Activated naive CD4-positive, alpha-beta T cell treated with Interleukin-2 at 50 U/mL for 16 hours (primary cell): ENCODE data around the gene ANKS1B.

Experiments used
- DNase-seq: peaks from one replicate; pipeline ENCODE4 v3.0.0-alpha.2; 2020

ANKS1B gene

GRCh38 chr12:99959549-99960170, 25.1 kb downstream of the ANKS1B start:
- no peak for DNase-seq

GRCh38 chr12:99957866-99958466, 26.8 kb downstream of the ANKS1B start:
- no peak for DNase-seq

GRCh38 chr12:99954724-99955123, 30.0 kb downstream of the ANKS1B start:
- no peak for DNase-seq

GRCh38 chr12:99948370-99948769, 36.4 kb downstream of the ANKS1B start:
- no peak for DNase-seq

GRCh38 chr12:99946131-99946530, 38.6 kb downstream of the ANKS1B start:
- DNase-seq: no peak

GRCh38 chr12:99935608-99936007, 49.1 kb downstream of the ANKS1B start:
- DNase-seq: no peak

GRCh38 chr12:99926511-99927169, 58.1 kb downstream of the ANKS1B start:
- no peak for DNase-seq

GRCh38 chr12:99920353-99920960, 64.3 kb downstream of the ANKS1B start:
- DNase-seq: no peak

- DNase-seq: no peak
Observed at GRCh38 chr12:99917711-99918402, 66.9 kb downstream of the ANKS1B start.

GRCh38 chr12:99916555-99916954, 68.2 kb downstream of the ANKS1B start:
- no peak for DNase-seq

GRCh38 chr12:99915251-99916082, 69.3 kb downstream of the ANKS1B start:
- DNase-seq: no peak

GRCh38 chr12:99914206-99914605, 70.5 kb downstream of the ANKS1B start:
- DNase-seq: no peak

- no peak for DNase-seq
Observed at GRCh38 chr12:99911967-99912366, 72.8 kb downstream of the ANKS1B start.

- no peak for DNase-seq
Observed at GRCh38 chr12:99911081-99911480, 73.7 kb downstream of the ANKS1B start.

GRCh38 chr12:99910342-99910741, 74.4 kb downstream of the ANKS1B start:
- no peak for DNase-seq

GRCh38 chr12:99906786-99907579, 77.8 kb downstream of the ANKS1B start:
- DNase-seq: no peak

- no peak for DNase-seq
Observed at GRCh38 chr12:99901181-99901580, 83.6 kb downstream of the ANKS1B start.

- no peak for DNase-seq
Observed at GRCh38 chr12:99898645-99899044, 86.1 kb downstream of the ANKS1B start.

GRCh38 chr12:99879439-99879838, 105.3 kb downstream of the ANKS1B start:
- no peak for DNase-seq

GRCh38 chr12:99875081-99875480, 109.7 kb downstream of the ANKS1B start:
- DNase-seq: no peak

GRCh38 chr12:99870085-99870484, 114.7 kb downstream of the ANKS1B start:
- no peak for DNase-seq

- DNase-seq: no peak
Observed at GRCh38 chr12:99861731-99862130, 123.0 kb downstream of the ANKS1B start.
